Thyroid gland (tissue), 4 donors: ENCODE data around the gene SMG6. TPM values are rescaled to one million over a fixed set of nuclear protein-coding genes. Genes with fewer than 3 reads are reported as not detected.

Experiments
- DNase-seq, 2 donors: peaks; one replicate each; pipeline ENCODE4 v3.0.0-alpha.2; 2019
- H3K27ac ChIP-seq, 3 donors: fragments of 200-600 bp; sonication (generic); 1 replicate in 2 of 3; 2 replicates in 1 of 3; pipeline ENCODE4 v1.5.1; 2016 to 2019; ENCODE audit warnings: mild to moderate bottlenecking in 1 of 3, moderate library complexity in 1 of 3
- H3K27me3 ChIP-seq: fragments of 200-600 bp; sonication (generic); one replicate; pipeline ENCODE4 v1.5.1; 2019
- H3K36me3 ChIP-seq, 2 donors: fragments of 200-600 bp; sonication (generic); one replicate each; pipeline ENCODE4 v1.5.1; 2016 to 2019
- H3K4me1 ChIP-seq, 2 donors: fragments of 200-600 bp; sonication (generic); one replicate each; pipeline ENCODE4 v1.5.1; 2017 to 2019
- H3K4me3 ChIP-seq, 3 donors: fragments of 200-600 bp; sonication (generic); replicated peaks in 1 of 3; 1 replicate in 2 of 3; 2 replicates in 1 of 3; pipeline ENCODE4 v1.5.1; 2016; ENCODE audit warnings: mild to moderate bottlenecking in 1 of 3
- H3K9me3 ChIP-seq: fragments of 200-600 bp; sonication (generic); one replicate; pipeline ENCODE4 v1.5.1; 2017
- POLR2A ChIP-seq, 2 donors: fragments of 450-650 bp; IDR thresholded peaks; one replicate each; pipeline ENCODE4 v1.6.1; 2017; ENCODE audit warnings: antibody characterized with exemption in 2 of 2, mild to moderate bottlenecking in 2 of 2, moderate library complexity in 1 of 2
- WGBS, 2 donors: methylation state at CpG; one replicate each; pipeline ENCODE4 v1.1.5; 2017; 5-methylcytosine and 5-hydroxymethylcytosine counted together
- intact Hi-C: fragments of 100-400 bp; cut with DNase I; formaldehyde crosslinking; loops from one replicate; pipeline ENCODE4 v1.15.1; 2023
- total RNA-seq, 4 donors: library from RNA; depleted of rRNA; stranded (reverse); fragments of >200 nt; gene quantifications; one replicate each; pipeline ENCODE4 v1.2.3, GENCODE V29; 2016
- TF ChIP-seq, protein P1 (sequence below), 6 experiments: fragments of 200-600 bp in 3 of 6; fragments of 450-650 bp in 3 of 6; sonication (generic) in 3 of 6; IDR thresholded peaks; one replicate each; pipeline ENCODE4 v1.5.1; 2016 to 2019; ENCODE audit warnings: antibody characterized with exemption in 6 of 6, mild to moderate bottlenecking in 2 of 6, inconsistent platforms in 1 of 6, moderate library complexity in 1 of 6

Gene SMG6
- total RNA-seq, 4 donors from 2014 or later, result 26.0 to 35.9 (median 32.9) TPM

- peaks cover 6 to 15% of the 10 kb centered on the region in 2 donors for H3K4me1 ChIP-seq
- no peak for DNase-seq
- H3K27ac ChIP-seq, result no peak overlapping the region
- 81 to 93% methylated on average over 7 of the region's 7 CpGs for WGBS, 2 donors
- H3K9me3 ChIP-seq, result no peaks in the 10 kb centered on the region
- TF ChIP-seq, protein P1, sequence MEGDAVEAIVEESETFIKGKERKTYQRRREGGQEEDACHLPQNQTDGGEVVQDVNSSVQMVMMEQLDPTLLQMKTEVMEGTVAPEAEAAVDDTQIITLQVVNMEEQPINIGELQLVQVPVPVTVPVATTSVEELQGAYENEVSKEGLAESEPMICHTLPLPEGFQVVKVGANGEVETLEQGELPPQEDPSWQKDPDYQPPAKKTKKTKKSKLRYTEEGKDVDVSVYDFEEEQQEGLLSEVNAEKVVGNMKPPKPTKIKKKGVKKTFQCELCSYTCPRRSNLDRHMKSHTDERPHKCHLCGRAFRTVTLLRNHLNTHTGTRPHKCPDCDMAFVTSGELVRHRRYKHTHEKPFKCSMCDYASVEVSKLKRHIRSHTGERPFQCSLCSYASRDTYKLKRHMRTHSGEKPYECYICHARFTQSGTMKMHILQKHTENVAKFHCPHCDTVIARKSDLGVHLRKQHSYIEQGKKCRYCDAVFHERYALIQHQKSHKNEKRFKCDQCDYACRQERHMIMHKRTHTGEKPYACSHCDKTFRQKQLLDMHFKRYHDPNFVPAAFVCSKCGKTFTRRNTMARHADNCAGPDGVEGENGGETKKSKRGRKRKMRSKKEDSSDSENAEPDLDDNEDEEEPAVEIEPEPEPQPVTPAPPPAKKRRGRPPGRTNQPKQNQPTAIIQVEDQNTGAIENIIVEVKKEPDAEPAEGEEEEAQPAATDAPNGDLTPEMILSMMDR (IDR thresholded peaks at IDR 0.05), result no peak
- no peak for TF ChIP-seq POLR2A (IDR thresholded peaks at IDR 0.05)
- no peaks in the 10 kb centered on the region for H3K27me3 ChIP-seq
- H3K36me3 ChIP-seq, result peaks cover 0 to 2% of the 10 kb centered on the region in 2 donors
- intact Hi-C loops, result no loop called here
- H3K4me3 ChIP-seq, result no peak overlapping the region
Observed at GRCh38 chr17:2158396-2158780, 145.2 kb downstream of the SMG6 start.

DNA sequence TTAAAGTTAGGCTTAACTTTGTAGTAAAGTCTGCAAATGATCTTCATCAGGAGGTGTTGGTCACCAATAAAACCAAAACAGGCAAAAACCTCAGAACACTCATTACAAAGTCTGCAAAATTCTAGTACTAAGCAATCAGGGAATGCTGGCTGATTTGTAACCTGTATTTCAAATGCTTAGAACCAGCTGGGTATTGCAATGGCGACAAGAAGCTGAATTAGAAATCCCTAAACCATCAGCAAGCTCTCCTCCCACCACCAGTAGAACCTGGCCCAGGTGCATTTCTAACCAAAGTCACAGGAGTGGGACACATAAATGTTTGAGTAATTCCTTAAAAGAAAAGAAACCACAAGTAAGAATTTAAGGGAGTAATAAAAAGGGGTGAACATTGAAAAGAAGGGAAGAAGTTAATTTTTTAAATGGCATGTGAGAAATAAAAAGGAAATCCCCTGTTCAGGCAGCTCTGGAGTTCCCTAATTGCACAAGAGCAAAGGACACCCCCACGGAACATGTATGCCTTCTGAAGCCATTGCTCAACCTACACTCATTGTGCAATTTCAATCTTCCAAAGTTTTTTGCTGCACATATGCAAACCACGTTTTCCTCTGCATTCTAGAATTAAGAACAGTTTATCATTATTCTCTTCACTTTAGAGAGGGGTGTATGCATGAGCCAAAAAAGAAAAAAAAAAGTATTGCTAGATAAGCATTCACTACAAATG, 145.8 kb downstream of the SMG6 start:
- H3K36me3 ChIP-seq, result peaks cover 0 to 2% of the 10 kb centered on the region in 2 donors
- no peak for DNase-seq
- no peak overlapping the region for H3K4me3 ChIP-seq
- TF ChIP-seq, protein P1 (IDR thresholded peaks at IDR 0.05), result no peak
- no peaks in the 10 kb centered on the region for H3K9me3 ChIP-seq
- H3K4me1 ChIP-seq, result peaks cover 6 to 15% of the 10 kb centered on the region in 2 donors
- H3K27ac ChIP-seq, result peak overlapping the region in 1 of 3 donors; percentile 14
- 72 to 85% methylated on average over 3 of the region's 3 CpGs for WGBS, 2 donors
- no peaks in the 10 kb centered on the region for H3K27me3 ChIP-seq
- intact Hi-C loops, result no loop called here

GRCh38 chr17:2157081-2157480, 146.5 kb downstream of the SMG6 start:
- 48 to 54% methylated on average over 4 of the region's 4 CpGs for WGBS, 2 donors

DNA sequence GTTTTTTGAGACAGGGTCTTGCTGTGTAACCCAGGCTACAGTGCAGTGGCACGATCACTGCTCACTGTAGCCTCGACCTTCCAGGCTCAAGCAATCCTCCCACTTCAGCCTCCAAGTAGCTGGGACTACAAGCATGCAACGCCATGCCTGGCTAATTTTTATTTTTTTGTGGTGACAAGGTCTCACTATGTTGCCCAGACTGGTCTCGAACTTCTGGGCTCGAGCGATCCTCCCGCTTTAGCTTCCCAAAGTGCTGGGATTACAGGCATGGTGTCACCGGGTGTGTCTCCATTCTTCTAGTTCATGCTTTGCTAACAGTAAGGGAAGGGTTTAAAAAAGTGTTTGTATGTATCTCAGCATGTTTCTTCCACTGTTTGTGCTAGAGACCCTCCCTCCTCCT, 146.9 kb downstream of the SMG6 start:
- H3K27me3 ChIP-seq, result no peaks in the 10 kb centered on the region
- peak overlapping the region in 1 of 3 donors; percentile 14 for H3K27ac ChIP-seq
- H3K9me3 ChIP-seq, result no peaks in the 10 kb centered on the region

More at GRCh38 chr17:2157081-2157480, 146.5 kb downstream of the SMG6 start:
- Histone ChIP-seq H3K4me3 (no peak overlapping the region), H3K27me3 (no peaks in the 10 kb centered on the region), H3K27ac (peak overlapping the region in 1 of 3 donors; percentile 14), H3K9me3 (no peaks in the 10 kb centered on the region), H3K4me1 (peaks cover 6 to 15% of the 10 kb centered on the region in 2 donors), H3K36me3 (peaks cover 0 to 2% of the 10 kb centered on the region in 2 donors)
- intact Hi-C loops, result no loop called here
- no peak for DNase-seq
- TF ChIP-seq, protein P1 (IDR thresholded peaks at IDR 0.05), result no peak
- no peak for TF ChIP-seq POLR2A (IDR thresholded peaks at IDR 0.05)

GRCh38 chr17:2155573-2155972, 148.0 kb downstream of the SMG6 start:
- Histone ChIP-seq H3K4me1 (peaks cover 17 to 28% of the 10 kb centered on the region in 2 donors), H3K27ac (no peak overlapping the region), H3K36me3 (peaks cover 0 to 2% of the 10 kb centered on the region in 2 donors), H3K9me3 (no peaks in the 10 kb centered on the region), H3K27me3 (no peaks in the 10 kb centered on the region), H3K4me3 (no peak overlapping the region)
- no peak for DNase-seq
- 85 to 90% methylated on average over 4 of the region's 4 CpGs for WGBS, 2 donors
- TF ChIP-seq, protein P1 (IDR thresholded peaks at IDR 0.05), result no peak
- TF ChIP-seq POLR2A (IDR thresholded peaks at IDR 0.05), result no peak
- intact Hi-C loops, result no loop called here

More for the DNA sequence above, 146.9 kb downstream of the SMG6 start:
- H3K4me1 ChIP-seq, result peaks cover 8 to 17% of the 10 kb centered on the region in 2 donors
- intact Hi-C loops, result no loop called here
- no peak for DNase-seq
- TF ChIP-seq, protein P1 (IDR thresholded peaks at IDR 0.05), result no peak
- no peak for TF ChIP-seq POLR2A (IDR thresholded peaks at IDR 0.05)
- 89 to 94% methylated on average over 8 of the region's 8 CpGs for WGBS, 2 donors
- no peak overlapping the region for H3K4me3 ChIP-seq
- H3K36me3 ChIP-seq, result peaks cover 0 to 2% of the 10 kb centered on the region in 2 donors
